22Rv1 (cell line): ENCODE measurements around the gene DCAF4.

Experiments
- CTCF ChIP-seq: fragments of 450-650 bp; IDR thresholded peaks from 2 replicates; pipeline ENCODE4 v1.5.1; 2017; ENCODE audit warnings: mild to moderate bottlenecking
- ZFX ChIP-seq: fragments of 450-650 bp; IDR thresholded peaks from 2 replicates; pipeline ENCODE4 v1.6.1; 2017; ENCODE audit warnings: antibody characterized with exemption, borderline replicate concordance

- TF ChIP-seq CTCF (no peak), ZFX (no peak)
Observed at GRCh38 chr14:72961579-72962335, 35.5 kb downstream of the DCAF4 start.
